AG08395 (cell line): Measurements from ENCODE around the gene HPS1.

Experiments
- DNase-seq: peaks from one replicate; pipeline ENCODE4 v3.0.0; 2012; ENCODE audit warnings: mixed read lengths, low spot score

HPS1 gene

GRCh38 chr10:98389398-98389797, 57.3 kb downstream of the HPS1 start:
- no peak for DNase-seq

GRCh38 chr10:98388101-98388655, 58.6 kb downstream of the HPS1 start:
- no peak for DNase-seq

GRCh38 chr10:98384531-98385133, 62.1 kb downstream of the HPS1 start:
- no peak for DNase-seq

- no peak for DNase-seq
Measured at GRCh38 chr10:98383869-98384268, 62.9 kb downstream of the HPS1 start.

- DNase-seq: peak; percentile 49
Measured at GRCh38 chr10:98383134-98383667, 63.5 kb downstream of the HPS1 start.

- no peak for DNase-seq
Measured at GRCh38 chr10:98382691-98383101, 64.0 kb downstream of the HPS1 start.

GRCh38 chr10:98380493-98381339, 66.0 kb downstream of the HPS1 start:
- DNase-seq: no peak

- no peak for DNase-seq
Measured at GRCh38 chr10:98378722-98379121, 68.0 kb downstream of the HPS1 start.

- no peak for DNase-seq
Measured at GRCh38 chr10:98377536-98377935, 69.2 kb downstream of the HPS1 start.

GRCh38 chr10:98377001-98377400, 69.7 kb downstream of the HPS1 start:
- DNase-seq: no peak

GRCh38 chr10:98376485-98376884, 70.2 kb downstream of the HPS1 start:
- DNase-seq: no peak

GRCh38 chr10:98374217-98374985, 72.3 kb downstream of the HPS1 start:
- peak; percentile 71 for DNase-seq

GRCh38 chr10:98373260-98374040, 73.3 kb downstream of the HPS1 start:
- DNase-seq: no peak

- DNase-seq: no peak
Measured at GRCh38 chr10:98370831-98371820, 75.6 kb downstream of the HPS1 start.

- DNase-seq: no peak
Measured at GRCh38 chr10:98369801-98370200, 76.9 kb downstream of the HPS1 start.

GRCh38 chr10:98368644-98369043, 78.1 kb downstream of the HPS1 start:
- DNase-seq: no peak

GRCh38 chr10:98367604-98368451, 78.9 kb downstream of the HPS1 start:
- no peak for DNase-seq
